Measurements from ENCODE around the gene C1orf174. TPM values are rescaled to one million over a fixed set of nuclear protein-coding genes. Genes with fewer than 3 reads are reported as not detected.

The C1orf174 gene
- total RNA-seq, 2 experiments from 2014 or later, result 16.8 to 18.5 TPM

DNA sequence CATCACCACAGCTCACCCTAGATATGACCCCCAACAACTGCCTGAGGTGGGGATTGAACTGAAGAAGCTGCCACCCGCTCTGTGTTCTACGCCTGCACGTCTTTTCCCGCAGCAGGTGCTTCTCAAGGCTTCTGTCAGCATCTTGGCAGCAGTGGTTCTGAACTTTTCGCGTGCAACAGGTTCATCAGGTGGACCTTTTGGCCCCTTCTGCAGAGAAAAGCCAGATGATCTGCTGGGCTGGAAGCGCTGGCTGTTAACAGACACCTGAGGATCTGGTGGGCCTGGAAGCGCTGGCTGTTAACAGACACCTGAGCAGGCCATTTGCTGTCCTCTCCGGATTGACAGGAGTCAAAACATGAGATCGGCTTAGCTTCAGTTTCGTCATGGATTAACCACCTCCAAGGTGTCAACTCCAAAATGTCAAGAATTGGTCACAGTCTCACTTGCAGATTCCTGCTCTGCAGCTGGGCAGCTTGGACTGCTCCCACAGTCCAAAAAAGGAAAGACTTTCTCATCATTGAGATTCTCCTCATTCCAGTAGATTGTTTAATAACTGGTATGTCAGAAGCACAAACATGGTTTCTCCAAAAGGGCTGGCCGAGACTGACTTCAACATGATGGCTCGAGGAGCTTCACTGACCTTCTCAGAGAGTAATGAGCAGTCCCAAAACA lies 4.7 kb downstream of the C1orf174 start:
- Mint-ChIP-seq H3K27me3 (no peaks in the 10 kb centered on the region), H3K4me3 (no peak overlapping the region)
- CTCF ChIA-PET, result no interaction called here

GRCh38 chr1:3894626-3895278 lies 5.3 kb downstream of the C1orf174 start:
- Histone ChIP-seq H3K9me3 (ENCODE audit: control insufficient read depth in 1 of 2, insufficient read depth in 1 of 2, low read length in 2 of 2) (peaks cover 9 to 11% of the 10 kb centered on the region in 2 experiments), H3K27ac (ENCODE audit: low read depth in 1 of 2, low read length in 2 of 2) (no peak overlapping the region), H3K4me1 (ENCODE audit: insufficient read depth, low read length) (peaks cover 26% of the 10 kb centered on the region), H3K27me3 (ENCODE audit: control insufficient read depth in 1 of 2, insufficient read depth in 2 of 2, low read length in 2 of 2) (no peaks in the 10 kb centered on the region), H3K36me3 (ENCODE audit: insufficient read depth, low read length) (peaks cover 33% of the 10 kb centered on the region), H3K4me3 (ENCODE audit: low read length) (no peak overlapping the region)
- POLR2A ChIA-PET, result interaction anchor here (1.2 kb wide), 1 partner anchor 8 kb away, joined by 3 read pairs; no protein-coding TSS in a partner anchor
- H3K9me3 Mint-ChIP-seq, result peaks cover 2% of the 10 kb centered on the region
- H3K27ac Mint-ChIP-seq, result no peak overlapping the region
- intact Hi-C loops (cut with DNase I, micrococcal nuclease), result no loop called here
- peaks cover 43% of the 10 kb centered on the region for H3K4me1 Mint-ChIP-seq (ENCODE audit: low read depth)
- ATAC-seq (ENCODE audit: poor library complexity) (no peak), DNase-seq (no peak)
- H3K36me3 Mint-ChIP-seq (ENCODE audit: low read depth), result peaks cover 73% of the 10 kb centered on the region
- no peak overlapping the region for H3K4me3 Mint-ChIP-seq
- TF ChIP-seq CTCF (IDR thresholded peaks at IDR 0.05), result no peak
- no peaks in the 10 kb centered on the region for H3K27me3 Mint-ChIP-seq
- CTCF ChIA-PET, result no interaction called here

More for the DNA sequence above, 4.7 kb downstream of the C1orf174 start:
- peaks cover 9 to 11% of the 10 kb centered on the region in 2 experiments for H3K9me3 ChIP-seq (ENCODE audit: control insufficient read depth in 1 of 2, insufficient read depth in 1 of 2, low read length in 2 of 2)
- peaks cover 2% of the 10 kb centered on the region for H3K9me3 Mint-ChIP-seq
- no peak overlapping the region for H3K27ac Mint-ChIP-seq
- ATAC-seq (ENCODE audit: poor library complexity) (no peak), DNase-seq (no peak)
- H3K36me3 ChIP-seq (ENCODE audit: insufficient read depth, low read length), result peaks cover 27% of the 10 kb centered on the region
- no peaks in the 10 kb centered on the region for H3K27me3 ChIP-seq (ENCODE audit: control insufficient read depth in 1 of 2, insufficient read depth in 2 of 2, low read length in 2 of 2)
- peaks cover 44% of the 10 kb centered on the region for H3K4me1 Mint-ChIP-seq (ENCODE audit: low read depth)
- no peak overlapping the region for H3K27ac ChIP-seq (ENCODE audit: low read depth in 1 of 2, low read length in 2 of 2)
- no peak for TF ChIP-seq CTCF (IDR thresholded peaks at IDR 0.05)
- H3K4me1 ChIP-seq (ENCODE audit: insufficient read depth, low read length), result peaks cover 21% of the 10 kb centered on the region
- H3K4me3 ChIP-seq (ENCODE audit: low read length), result no peak overlapping the region
- peaks cover 72% of the 10 kb centered on the region for H3K36me3 Mint-ChIP-seq (ENCODE audit: low read depth)
- intact Hi-C loops (cut with DNase I, micrococcal nuclease), result no loop called here
- POLR2A ChIA-PET, result no interaction called here

- Mint-ChIP-seq H3K4me1 (ENCODE audit: low read depth) (peaks cover 31% of the 10 kb centered on the region), H3K36me3 (ENCODE audit: low read depth) (peaks cover 74% of the 10 kb centered on the region), H3K27ac (no peak overlapping the region), H3K4me3 (no peak overlapping the region), H3K9me3 (peaks cover 2% of the 10 kb centered on the region), H3K27me3 (no peaks in the 10 kb centered on the region)
- peaks cover 18% of the 10 kb centered on the region for H3K4me1 ChIP-seq (ENCODE audit: insufficient read depth, low read length)
- ATAC-seq (ENCODE audit: poor library complexity), result no peak
- intact Hi-C loops (cut with DNase I, micrococcal nuclease), result no loop called here
- ChIA-PET POLR2A (interaction anchor here (1.2 kb wide), 1 partner anchor 10 kb away, joined by 3 read pairs; no protein-coding TSS in a partner anchor), CTCF (no interaction called here)
- H3K36me3 ChIP-seq (ENCODE audit: insufficient read depth, low read length), result peaks cover 38% of the 10 kb centered on the region
- H3K27ac ChIP-seq (ENCODE audit: low read depth in 1 of 2, low read length in 2 of 2), result no peak overlapping the region
- TF ChIP-seq CTCF (IDR thresholded peaks at IDR 0.05), result no peak
- no peaks in the 10 kb centered on the region for H3K27me3 ChIP-seq (ENCODE audit: control insufficient read depth in 1 of 2, insufficient read depth in 2 of 2, low read length in 2 of 2)
- no peak for DNase-seq
- H3K4me3 ChIP-seq (ENCODE audit: low read length), result no peak overlapping the region
- H3K9me3 ChIP-seq (ENCODE audit: control insufficient read depth in 1 of 2, insufficient read depth in 1 of 2, low read length in 2 of 2), result peaks cover 6 to 9% of the 10 kb centered on the region in 2 experiments
These were observed 6.9 kb downstream of the C1orf174 start for GRCh38 chr1:3893190-3893589.
